Panc1 (cell line): Measurements from ENCODE around the gene ALPP. TPM values are rescaled to one million over a fixed set of nuclear protein-coding genes. Genes with fewer than 3 reads are reported as not detected.

Experiments
- ATAC-seq: fragments of 200-7000 bp; cut with Tn5 transposase; 2 replicates; pipeline ENCODE4 v1.9.1; 2020; ENCODE audit warnings: mild to moderate bottlenecking, moderate library complexity
- BruUV-seq: library from RNA; stranded (reverse); fragments of 400-500 nt; replicated peaks from 2 replicates; lab custom pipeline; 2021; lab: Mats Ljungman, UMichigan
- CTCF ChIA-PET: fragments of 300-600 bp; sonication (Branson Sonifier 250); formaldehyde crosslinking; loops from one replicate; lab custom pipeline; 2022; ENCODE audit warnings: antibody characterized with exemption; lab: Charles Lee
- POLR2A ChIA-PET: fragments of 300-600 bp; sonication (Branson Sonifier 250); formaldehyde crosslinking; loops from one replicate; lab custom pipeline; 2022; ENCODE audit warnings: antibody characterized with exemption; lab: Charles Lee
- DNase-seq: peaks from one replicate; pipeline ENCODE4 v3.0.0-alpha.2; 2010; ENCODE audit warnings: low read depth, low spot score
- H3K27ac ChIP-seq: 2 replicates; pipeline ENCODE4 v1.5.1; 2011; ENCODE audit warnings: mild to moderate bottlenecking, low read length, inconsistent platforms
- H3K27me3 ChIP-seq: fragments of 200-500 bp; sonication (Bioruptor generic); 2 replicates; pipeline ENCODE4 v1.6.0; 2014; ENCODE audit warnings: low read length, inconsistent platforms; ENCODE audit not compliant: control insufficient read depth, insufficient read depth
- H3K36me3 ChIP-seq: fragments of 200-500 bp; sonication (Bioruptor generic); 2 replicates; pipeline ENCODE4 v1.5.1; 2014; ENCODE audit warnings: inconsistent platforms, mild to moderate bottlenecking, low read length, moderate library complexity; ENCODE audit not compliant: control insufficient read depth, insufficient read depth
- H3K4me1 ChIP-seq: 2 replicates; pipeline ENCODE4 v1.5.1; 2011; ENCODE audit warnings: inconsistent platforms, mild to moderate bottlenecking, low read length, moderate library complexity; ENCODE audit not compliant: control insufficient read depth, insufficient read depth
- H3K4me3 ChIP-seq, 2 experiments: 2 replicates each; pipeline ENCODE4 v1.5.1; 2011 to 2012; ENCODE audit warnings: low read depth in 2 of 2, low read length in 2 of 2, mild to moderate bottlenecking in 2 of 2, inconsistent platforms in 1 of 2, moderate library complexity in 1 of 2
- H3K9me3 ChIP-seq: fragments of 200-500 bp; sonication (Bioruptor generic); 2 replicates; pipeline ENCODE4 v1.5.1; 2014; ENCODE audit warnings: low read depth, mild to moderate bottlenecking, inconsistent platforms, low read length, moderate library complexity; ENCODE audit not compliant: control insufficient read depth, insufficient read depth
- POLR2AphosphoS5 ChIP-seq: IDR thresholded peaks from 2 replicates; pipeline ENCODE4 v1.6.1; 2012; ENCODE audit warnings: mild to moderate bottlenecking, low read depth, low read length, moderate library complexity
- SIN3A ChIP-seq: IDR thresholded peaks from 2 replicates; pipeline ENCODE4 v1.6.1; 2012; ENCODE audit warnings: low read depth, mild to moderate bottlenecking, low read length, moderate library complexity, borderline replicate concordance; ENCODE audit not compliant: insufficient read depth
- TCF7L2 ChIP-seq: IDR thresholded peaks from 2 replicates; pipeline ENCODE4 v1.6.1; 2011; ENCODE audit warnings: mild to moderate bottlenecking, low read depth, low read length, inconsistent platforms
- in situ Hi-C: cut with HindIII; loops from 2 replicates; pipeline ENCODE4 v1.10.0; 2016; ENCODE audit warnings: low sequenced_read_pairs, low pct_unique_long_range_greater_than_20kb
- intact Hi-C: fragments of 100-400 bp; cut with micrococcal nuclease; formaldehyde crosslinking; loops from one replicate; pipeline ENCODE4 v1.10.0; 2022; ENCODE audit not compliant: unreplicated experiment
- total RNA-seq: library from RNA; stranded (reverse); gene quantifications from one replicate; pipeline ENCODE4 v1.2.1, GENCODE V29; 2021; ENCODE audit not compliant: unreplicated experiment
- TF ChIP-seq, protein P1 (sequence below): fragments of 450-650 bp; IDR thresholded peaks from 2 replicates; pipeline ENCODE4 v1.5.1; 2017; ENCODE audit warnings: mild to moderate bottlenecking
- TF ChIP-seq, protein P2 (sequence below), 2 experiments: IDR thresholded peaks; 2 replicates each; pipeline ENCODE4 v1.6.1; 2011 to 2012; ENCODE audit warnings: low read depth in 2 of 2, control low read depth in 1 of 2, low read length in 1 of 2, mild to moderate bottlenecking in 1 of 2, moderate library complexity in 1 of 2; ENCODE audit not compliant: insufficient read depth in 1 of 2

Gene ALPP
- total RNA-seq, 1 experiment from 2014 or later: 7.3 TPM

DNA sequence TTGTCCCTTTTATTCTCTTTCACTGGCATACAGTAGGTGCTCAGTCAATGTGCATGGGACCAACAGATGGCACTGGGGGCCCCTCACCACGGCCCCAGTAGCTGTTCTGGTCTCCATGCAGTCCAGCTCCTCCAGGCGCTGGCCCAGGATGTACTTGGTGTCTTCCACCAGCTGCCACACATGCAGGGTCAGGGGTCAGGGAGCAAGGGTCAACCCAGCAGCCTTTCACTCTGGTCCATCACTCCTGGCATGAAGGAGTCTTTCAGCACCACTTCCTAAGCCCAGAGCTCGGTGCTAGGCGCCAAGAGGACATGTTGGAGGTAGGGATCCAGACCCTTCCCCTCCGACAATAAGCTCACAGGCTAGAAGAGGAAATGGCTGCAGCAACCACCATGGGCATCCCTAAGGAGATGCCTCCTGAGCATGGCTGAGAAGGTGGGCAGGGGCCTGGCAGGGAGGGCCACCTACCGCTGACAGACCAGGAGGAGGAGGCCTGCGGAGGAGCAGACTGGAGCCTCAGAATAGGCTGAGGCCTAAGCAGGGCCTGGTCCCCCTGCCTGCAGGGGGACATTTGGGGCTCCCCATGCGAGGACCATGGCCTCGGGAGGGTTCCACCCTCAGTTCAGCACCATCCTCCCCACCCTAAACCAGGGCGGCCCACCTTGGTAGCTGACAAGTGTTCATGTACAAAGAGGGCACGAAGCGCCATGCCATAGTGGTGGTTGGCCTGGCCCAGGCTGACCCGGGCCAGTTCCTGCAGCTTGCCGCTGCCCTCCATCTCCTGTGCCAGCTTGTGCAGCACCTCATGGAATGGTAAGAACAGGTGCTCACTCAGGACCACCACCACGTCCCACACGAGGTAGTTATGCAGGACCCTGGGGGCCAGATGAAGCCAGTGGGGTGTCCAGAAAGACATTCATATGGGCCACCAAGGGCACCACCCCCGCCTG is 38.2 kb downstream of the ALPP start:
- H3K27ac ChIP-seq: 0 out of 2 replicates have a peak overlapping the region, but pooled peaks have one; percentile 39
- DNase-seq: no peak
- in situ Hi-C loops: no loop called here
- no peaks in the 10 kb centered on the region for H3K9me3 ChIP-seq
- no TSS peak for BruUV-seq
- H3K4me3 ChIP-seq: no peak overlapping the region
- no peak for ATAC-seq
- intact Hi-C loops: no loop called here
- POLR2A ChIA-PET: no interaction called here
- H3K36me3 ChIP-seq: no peaks in the 10 kb centered on the region
- H3K4me1 ChIP-seq: peaks cover 5% of the 10 kb centered on the region
- CTCF ChIA-PET: no interaction called here
- TF ChIP-seq, protein P1, sequence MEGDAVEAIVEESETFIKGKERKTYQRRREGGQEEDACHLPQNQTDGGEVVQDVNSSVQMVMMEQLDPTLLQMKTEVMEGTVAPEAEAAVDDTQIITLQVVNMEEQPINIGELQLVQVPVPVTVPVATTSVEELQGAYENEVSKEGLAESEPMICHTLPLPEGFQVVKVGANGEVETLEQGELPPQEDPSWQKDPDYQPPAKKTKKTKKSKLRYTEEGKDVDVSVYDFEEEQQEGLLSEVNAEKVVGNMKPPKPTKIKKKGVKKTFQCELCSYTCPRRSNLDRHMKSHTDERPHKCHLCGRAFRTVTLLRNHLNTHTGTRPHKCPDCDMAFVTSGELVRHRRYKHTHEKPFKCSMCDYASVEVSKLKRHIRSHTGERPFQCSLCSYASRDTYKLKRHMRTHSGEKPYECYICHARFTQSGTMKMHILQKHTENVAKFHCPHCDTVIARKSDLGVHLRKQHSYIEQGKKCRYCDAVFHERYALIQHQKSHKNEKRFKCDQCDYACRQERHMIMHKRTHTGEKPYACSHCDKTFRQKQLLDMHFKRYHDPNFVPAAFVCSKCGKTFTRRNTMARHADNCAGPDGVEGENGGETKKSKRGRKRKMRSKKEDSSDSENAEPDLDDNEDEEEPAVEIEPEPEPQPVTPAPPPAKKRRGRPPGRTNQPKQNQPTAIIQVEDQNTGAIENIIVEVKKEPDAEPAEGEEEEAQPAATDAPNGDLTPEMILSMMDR: no peak
- TF ChIP-seq, protein P2, sequence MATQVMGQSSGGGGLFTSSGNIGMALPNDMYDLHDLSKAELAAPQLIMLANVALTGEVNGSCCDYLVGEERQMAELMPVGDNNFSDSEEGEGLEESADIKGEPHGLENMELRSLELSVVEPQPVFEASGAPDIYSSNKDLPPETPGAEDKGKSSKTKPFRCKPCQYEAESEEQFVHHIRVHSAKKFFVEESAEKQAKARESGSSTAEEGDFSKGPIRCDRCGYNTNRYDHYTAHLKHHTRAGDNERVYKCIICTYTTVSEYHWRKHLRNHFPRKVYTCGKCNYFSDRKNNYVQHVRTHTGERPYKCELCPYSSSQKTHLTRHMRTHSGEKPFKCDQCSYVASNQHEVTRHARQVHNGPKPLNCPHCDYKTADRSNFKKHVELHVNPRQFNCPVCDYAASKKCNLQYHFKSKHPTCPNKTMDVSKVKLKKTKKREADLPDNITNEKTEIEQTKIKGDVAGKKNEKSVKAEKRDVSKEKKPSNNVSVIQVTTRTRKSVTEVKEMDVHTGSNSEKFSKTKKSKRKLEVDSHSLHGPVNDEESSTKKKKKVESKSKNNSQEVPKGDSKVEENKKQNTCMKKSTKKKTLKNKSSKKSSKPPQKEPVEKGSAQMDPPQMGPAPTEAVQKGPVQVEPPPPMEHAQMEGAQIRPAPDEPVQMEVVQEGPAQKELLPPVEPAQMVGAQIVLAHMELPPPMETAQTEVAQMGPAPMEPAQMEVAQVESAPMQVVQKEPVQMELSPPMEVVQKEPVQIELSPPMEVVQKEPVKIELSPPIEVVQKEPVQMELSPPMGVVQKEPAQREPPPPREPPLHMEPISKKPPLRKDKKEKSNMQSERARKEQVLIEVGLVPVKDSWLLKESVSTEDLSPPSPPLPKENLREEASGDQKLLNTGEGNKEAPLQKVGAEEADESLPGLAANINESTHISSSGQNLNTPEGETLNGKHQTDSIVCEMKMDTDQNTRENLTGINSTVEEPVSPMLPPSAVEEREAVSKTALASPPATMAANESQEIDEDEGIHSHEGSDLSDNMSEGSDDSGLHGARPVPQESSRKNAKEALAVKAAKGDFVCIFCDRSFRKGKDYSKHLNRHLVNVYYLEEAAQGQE (IDR thresholded peaks at IDR 0.05; ENCODE audit: insufficient read depth in 1 of 2, low read depth in 2 of 2, low read length in 1 of 2): no peak
- TF ChIP-seq TCF7L2: no peak
- peaks cover 3% of the 10 kb centered on the region; the same call in 1 of the 2 replicates for H3K27me3 ChIP-seq

DNA sequence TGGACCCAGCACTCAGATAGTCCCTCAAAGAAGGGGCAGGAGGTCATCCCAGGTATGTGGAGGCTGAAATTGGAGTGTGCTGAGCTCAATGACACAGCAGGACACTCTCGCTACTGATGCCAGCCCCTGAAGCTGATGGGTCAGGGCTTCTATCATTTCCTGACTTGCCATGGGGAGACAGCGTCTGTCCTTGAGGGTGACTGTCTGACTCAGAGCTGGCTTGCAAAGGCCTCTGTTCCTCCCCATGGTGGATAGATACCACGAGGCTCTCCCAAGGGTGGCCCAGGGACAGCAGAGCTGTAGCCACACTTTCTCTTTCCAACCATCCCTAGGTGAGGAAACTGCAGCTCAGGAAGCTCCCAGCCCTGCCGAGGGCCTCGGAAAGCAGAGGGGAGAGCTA is 38.9 kb downstream of the ALPP start:
- ChIA-PET CTCF (no interaction called here), POLR2A (no interaction called here)
- ATAC-seq: no peak
- BruUV-seq: no TSS peak
- Histone ChIP-seq H3K27me3 (peaks cover 3% of the 10 kb centered on the region; the same call in 1 of the 2 replicates), H3K36me3 (no peaks in the 10 kb centered on the region), H3K27ac (peak overlapping the region; percentile 39; the same call in 1 of the 2 replicates), H3K9me3 (no peaks in the 10 kb centered on the region), H3K4me1 (peaks cover 5% of the 10 kb centered on the region), H3K4me3 (no peak overlapping the region)
- in situ Hi-C loops (no loop called here), intact Hi-C loops (no loop called here)
- no peak for DNase-seq
- no peak for TF ChIP-seq TCF7L2
- TF ChIP-seq, protein P2 (IDR thresholded peaks at IDR 0.05; ENCODE audit: insufficient read depth in 1 of 2, low read depth in 2 of 2, low read length in 1 of 2): no peak
- TF ChIP-seq POLR2AphosphoS5: no peak
- no peak for TF ChIP-seq SIN3A
- TF ChIP-seq, protein P1: no peak
